Measurements from ENCODE around the gene SLC38A10.

SLC38A10 gene

DNA sequence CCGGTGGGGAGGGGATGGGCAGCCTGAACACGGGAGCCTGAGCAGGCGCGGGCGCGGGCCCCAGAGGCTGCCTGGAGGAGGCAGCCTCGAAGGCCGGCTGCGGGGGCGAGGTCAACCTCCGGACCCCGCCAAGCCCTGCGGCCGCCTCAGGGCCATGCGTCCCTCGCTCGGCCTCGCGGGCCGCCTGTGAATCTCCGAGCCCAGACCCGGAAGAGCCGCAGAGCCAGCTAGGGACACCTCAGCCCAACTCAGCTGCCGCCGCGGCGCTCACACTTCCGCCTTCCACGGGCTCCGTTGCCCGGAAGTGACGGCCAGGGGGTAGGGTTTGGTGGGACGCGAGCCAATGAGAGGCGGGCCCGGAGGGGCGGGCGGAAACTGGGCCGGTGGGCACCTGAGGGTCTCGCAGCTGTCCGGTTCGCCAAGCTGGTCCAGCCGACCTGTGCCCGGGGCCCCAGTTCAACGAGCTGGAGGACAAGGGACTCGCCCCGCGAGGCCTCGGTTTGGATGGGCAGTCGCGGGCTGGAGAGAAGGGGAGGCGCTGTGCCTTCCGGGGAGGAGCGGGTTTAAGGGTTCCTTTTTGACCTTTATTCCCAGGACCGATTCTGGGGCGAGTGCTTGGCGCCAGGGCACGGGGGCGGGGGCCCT lies at the start of gene SLC38A10:
Gene SLC38A10 (minus strand): TSS at position 277 of the 645 bp plus-strand sequence. CDS start 386 bp downstream, outside the sequence.
- TF ChIP-seq, protein P1, sequence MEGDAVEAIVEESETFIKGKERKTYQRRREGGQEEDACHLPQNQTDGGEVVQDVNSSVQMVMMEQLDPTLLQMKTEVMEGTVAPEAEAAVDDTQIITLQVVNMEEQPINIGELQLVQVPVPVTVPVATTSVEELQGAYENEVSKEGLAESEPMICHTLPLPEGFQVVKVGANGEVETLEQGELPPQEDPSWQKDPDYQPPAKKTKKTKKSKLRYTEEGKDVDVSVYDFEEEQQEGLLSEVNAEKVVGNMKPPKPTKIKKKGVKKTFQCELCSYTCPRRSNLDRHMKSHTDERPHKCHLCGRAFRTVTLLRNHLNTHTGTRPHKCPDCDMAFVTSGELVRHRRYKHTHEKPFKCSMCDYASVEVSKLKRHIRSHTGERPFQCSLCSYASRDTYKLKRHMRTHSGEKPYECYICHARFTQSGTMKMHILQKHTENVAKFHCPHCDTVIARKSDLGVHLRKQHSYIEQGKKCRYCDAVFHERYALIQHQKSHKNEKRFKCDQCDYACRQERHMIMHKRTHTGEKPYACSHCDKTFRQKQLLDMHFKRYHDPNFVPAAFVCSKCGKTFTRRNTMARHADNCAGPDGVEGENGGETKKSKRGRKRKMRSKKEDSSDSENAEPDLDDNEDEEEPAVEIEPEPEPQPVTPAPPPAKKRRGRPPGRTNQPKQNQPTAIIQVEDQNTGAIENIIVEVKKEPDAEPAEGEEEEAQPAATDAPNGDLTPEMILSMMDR (IDR thresholded peaks at IDR 0.05; ENCODE audit: low read depth, low read length): no peak
- peak; percentile 79 to 82 for DNase-seq (ENCODE audit: low read depth in 2 of 2)
- peak within 1 kb of the TSS; percentile 79 to 84 for H3K4me3 ChIP-seq (replicated peaks in 1 of 2; ENCODE audit: low read depth in 2 of 2, low read length in 2 of 2)

DNA sequence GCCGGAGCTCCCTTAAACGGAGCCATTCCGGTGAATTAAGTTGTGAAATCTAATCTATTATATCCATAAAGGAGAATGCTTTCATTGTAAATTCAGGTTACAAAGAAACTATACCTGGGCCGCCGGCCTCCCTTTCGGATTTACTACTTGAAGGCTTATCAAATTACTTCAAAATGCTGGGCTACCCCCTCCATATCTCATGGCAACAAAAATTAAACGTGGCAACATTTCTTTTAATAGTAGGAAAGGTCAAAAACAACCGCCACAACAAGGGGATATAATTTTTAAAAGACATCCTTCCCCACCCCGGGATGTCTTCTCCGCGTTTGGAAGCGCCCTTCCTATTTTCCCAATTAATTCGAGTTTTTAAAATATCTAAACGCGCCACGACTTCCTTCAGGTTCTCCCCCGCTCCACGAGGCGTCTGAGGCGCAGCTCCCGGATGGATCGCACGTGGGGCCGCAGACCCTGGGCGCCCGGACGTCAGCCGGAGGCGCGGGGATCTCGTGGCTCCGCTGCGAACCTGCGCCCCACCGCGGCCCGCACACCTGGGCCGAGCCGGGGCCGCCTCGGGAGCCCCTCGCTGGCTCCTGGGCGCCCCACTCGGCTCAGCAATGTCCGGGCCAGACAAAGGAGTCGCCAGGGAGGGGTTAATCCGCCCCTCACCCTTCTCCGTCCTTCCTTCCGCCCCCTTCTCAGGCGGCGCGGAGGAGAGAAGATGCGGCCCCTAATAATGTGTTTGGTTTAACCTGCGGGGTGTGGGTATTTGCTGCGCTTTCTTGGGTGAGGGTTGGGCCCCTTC lies 47.4 kb upstream of the SLC38A10 start:
- peak overlapping the region; percentile 83 to 89 for H3K4me3 ChIP-seq (replicated peaks in 1 of 2; ENCODE audit: low read depth in 2 of 2, low read length in 2 of 2)
- TF ChIP-seq, protein P1 (IDR thresholded peaks at IDR 0.05; ENCODE audit: low read depth, low read length): no peak
- DNase-seq (ENCODE audit: low read depth in 2 of 2): peak; percentile 49 to 52

DNA sequence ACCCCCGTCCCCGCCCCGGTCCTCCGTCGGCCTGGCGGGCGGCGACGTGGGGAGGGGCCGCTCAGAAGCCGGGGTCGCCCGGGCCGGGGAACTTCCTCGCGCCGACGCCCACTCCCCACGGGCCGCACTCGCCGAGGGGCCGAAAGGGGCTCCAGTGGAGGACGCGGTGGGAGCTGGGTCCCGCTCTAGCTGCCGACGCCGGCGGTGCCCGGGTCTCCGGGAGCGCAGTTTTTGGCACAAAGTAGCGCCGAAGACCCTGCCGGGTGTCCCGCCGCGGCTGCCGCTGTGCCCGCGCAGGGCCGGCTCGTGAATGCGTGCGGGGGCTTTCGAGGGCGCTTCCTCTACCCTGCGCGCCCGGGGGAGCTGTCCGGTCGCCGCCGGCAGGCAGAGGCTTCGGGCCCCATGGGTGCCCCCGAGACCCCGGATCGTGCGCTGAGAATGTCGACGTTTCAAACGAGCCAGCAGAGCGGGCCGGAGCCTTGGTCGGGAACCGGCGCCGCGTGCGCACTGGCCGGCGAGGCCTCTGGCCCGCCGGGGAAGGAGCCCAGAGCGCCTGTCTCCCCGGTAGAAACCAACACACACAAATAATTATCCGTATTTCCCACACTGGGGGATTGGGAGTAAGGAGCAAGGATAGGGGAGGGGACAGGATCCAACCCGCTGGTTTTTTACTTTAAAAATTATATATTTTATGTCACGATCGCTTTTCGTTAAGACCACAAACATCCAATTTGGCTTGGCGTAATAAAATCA lies 46.6 kb upstream of the SLC38A10 start:
- H3K4me3 ChIP-seq (replicated peaks in 1 of 2; ENCODE audit: low read depth in 2 of 2, low read length in 2 of 2): peak overlapping the region; percentile 26 to 89
- DNase-seq (ENCODE audit: low read depth in 2 of 2): peak in 1 of 2 donors; percentile 39
- TF ChIP-seq, protein P1 (IDR thresholded peaks at IDR 0.05; ENCODE audit: low read depth, low read length): no peak

DNA sequence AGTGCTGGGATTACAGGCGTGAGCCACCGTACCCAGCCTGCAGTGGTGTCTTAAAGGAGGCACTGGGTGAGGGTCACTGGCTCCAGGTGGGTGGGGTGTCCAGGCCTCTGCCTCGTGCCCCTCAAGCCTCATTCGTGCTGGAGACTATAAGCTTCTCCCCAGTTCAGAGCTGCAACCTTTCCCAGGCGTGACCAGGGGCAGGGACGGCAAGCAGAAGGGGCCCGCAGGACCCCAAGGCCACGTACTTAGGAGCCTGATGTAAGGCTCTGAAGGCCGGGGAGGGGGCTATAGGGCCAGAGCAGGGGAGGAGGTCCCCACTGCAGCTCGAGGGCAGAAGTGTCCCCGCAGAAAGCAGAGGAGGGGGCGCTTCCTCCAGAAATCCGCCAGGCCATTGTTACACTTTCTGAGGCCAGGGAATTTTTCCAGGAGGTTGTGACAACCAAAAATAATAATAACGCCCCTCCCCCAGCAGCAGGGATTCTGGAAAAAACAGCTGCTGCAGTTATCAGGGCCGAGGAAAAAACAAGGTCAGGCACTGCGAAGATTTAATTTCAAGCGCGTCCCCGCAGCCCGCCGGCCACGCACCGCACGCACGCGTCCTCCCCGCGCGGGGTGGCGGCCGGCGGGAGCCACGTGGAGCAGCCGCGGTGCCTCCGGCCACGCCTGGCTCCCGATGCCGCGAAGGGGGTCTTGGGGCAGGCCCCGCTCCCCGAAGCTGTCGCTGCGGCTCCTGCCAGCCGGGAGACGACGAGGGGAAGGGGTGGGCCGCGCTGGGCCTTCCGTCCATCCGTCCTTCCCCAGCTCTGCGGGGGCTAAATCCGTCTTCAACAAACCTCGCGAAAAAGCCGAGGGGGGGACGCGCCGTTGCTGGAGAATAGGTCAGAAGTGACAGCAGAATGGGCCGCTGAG lies 45.8 kb upstream of the SLC38A10 start:
- H3K4me3 ChIP-seq (replicated peaks in 1 of 2; ENCODE audit: low read depth in 2 of 2, low read length in 2 of 2): peak overlapping the region; percentile 25 to 89
- peak; percentile 31 to 63 for DNase-seq (ENCODE audit: low read depth in 2 of 2)
- TF ChIP-seq, protein P1 (IDR thresholded peaks at IDR 0.05; ENCODE audit: low read depth, low read length): no peak

DNA sequence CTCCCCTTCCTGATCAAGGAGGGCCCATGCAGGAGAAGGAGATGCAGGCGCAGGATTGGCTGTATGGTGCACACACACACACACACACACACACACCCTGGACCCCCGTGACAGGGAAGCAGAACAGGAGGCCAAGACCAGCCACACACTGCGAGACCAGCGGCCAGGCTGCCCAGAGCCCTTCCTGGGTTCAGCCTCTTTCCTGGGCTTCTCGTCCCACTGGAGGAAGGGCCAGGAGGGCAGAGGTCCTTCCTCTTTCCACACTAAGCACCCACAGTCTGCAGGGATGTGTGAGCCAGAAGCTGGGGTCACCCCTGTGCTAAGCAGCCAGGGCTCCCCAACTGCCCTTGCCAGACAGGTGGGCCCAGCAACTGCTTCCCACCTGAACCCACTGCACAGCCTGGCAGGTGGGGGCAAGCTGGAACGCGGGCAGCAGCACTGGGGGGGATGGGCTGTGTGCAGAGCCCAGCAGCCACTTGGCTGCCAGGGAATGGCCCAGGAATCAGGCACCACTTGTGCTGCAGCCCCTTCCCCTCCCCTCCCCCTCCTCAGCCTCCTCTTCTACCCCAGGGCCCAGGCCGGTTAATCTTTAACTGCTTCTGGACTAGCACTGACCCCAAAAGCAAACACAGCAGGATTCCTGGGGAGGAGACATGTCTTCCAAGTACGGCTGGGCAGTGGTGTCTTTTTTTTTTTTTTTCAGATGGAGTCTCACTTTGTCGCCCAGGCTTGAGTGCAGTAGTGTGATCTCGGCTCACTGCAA lies 44.6 kb upstream of the SLC38A10 start:
- TF ChIP-seq, protein P1 (IDR thresholded peaks at IDR 0.05; ENCODE audit: low read depth, low read length): no peak
- H3K4me3 ChIP-seq (replicated peaks in 1 of 2; ENCODE audit: low read depth in 2 of 2, low read length in 2 of 2): no peak overlapping the region
- no peak for DNase-seq (ENCODE audit: low read depth in 2 of 2)
